Epidermal melanocyte (primary cell): ENCODE measurements around the gene ZFP36.
"Not testable (repeated sequence)": the region's sequence is repeated elsewhere in the genome, so short reads cannot be mapped to it uniquely, and the experiment has no call there.

Experiments used
- DNase-seq: peaks from one replicate; pipeline ENCODE4 v3.0.0; 2011; ENCODE audit warnings: low spot score; ENCODE audit not compliant: insufficient read length

The ZFP36 gene

GRCh38 chr19:39406656-39407409, at the start of gene ZFP36:
Gene ZFP36, plus strand, starts transcription at chr19:39406847. Its CDS starts 58 bp downstream, at chr19:39406905.
- DNase-seq: peak; percentile 92

- no peak for DNase-seq
These were observed 47.6 kb upstream of the ZFP36 start for GRCh38 chr19:39359026-39359425.

GRCh38 chr19:39360599-39360998, 46.0 kb upstream of the ZFP36 start:
- no peak for DNase-seq

- no peak for DNase-seq
These were observed 43.7 kb upstream of the ZFP36 start for GRCh38 chr19:39362682-39363657.

- peak; percentile 68 for DNase-seq
These were observed 42.7 kb upstream of the ZFP36 start for GRCh38 chr19:39363901-39364457.

GRCh38 chr19:39365531-39365930, 41.1 kb upstream of the ZFP36 start:
- no peak for DNase-seq

GRCh38 chr19:39369200-39369599, 37.4 kb upstream of the ZFP36 start:
- no peak for DNase-seq

- DNase-seq: no peak
These were observed 35.9 kb upstream of the ZFP36 start for GRCh38 chr19:39370735-39371134.

- DNase-seq: peak; percentile 83
These were observed 34.4 kb upstream of the ZFP36 start for GRCh38 chr19:39372047-39372802.

GRCh38 chr19:39372941-39373340, 33.7 kb upstream of the ZFP36 start:
- DNase-seq: no peak

- DNase-seq: no peak
These were observed 30.7 kb upstream of the ZFP36 start for GRCh38 chr19:39375929-39376328.

- no peak for DNase-seq
These were observed 29.0 kb upstream of the ZFP36 start for GRCh38 chr19:39377373-39378362.

GRCh38 chr19:39379366-39379765, 27.3 kb upstream of the ZFP36 start:
- DNase-seq: not testable (repeated sequence)

- DNase-seq: no peak
These were observed 26.7 kb upstream of the ZFP36 start for GRCh38 chr19:39379865-39380396.

GRCh38 chr19:39380521-39381502, 25.8 kb upstream of the ZFP36 start:
- DNase-seq: no peak

- no peak for DNase-seq
These were observed 24.6 kb upstream of the ZFP36 start for GRCh38 chr19:39381910-39382611.

GRCh38 chr19:39382991-39383828, 23.4 kb upstream of the ZFP36 start:
- no peak for DNase-seq
